ENCODE measurements around the gene LAMA1.

DNA sequence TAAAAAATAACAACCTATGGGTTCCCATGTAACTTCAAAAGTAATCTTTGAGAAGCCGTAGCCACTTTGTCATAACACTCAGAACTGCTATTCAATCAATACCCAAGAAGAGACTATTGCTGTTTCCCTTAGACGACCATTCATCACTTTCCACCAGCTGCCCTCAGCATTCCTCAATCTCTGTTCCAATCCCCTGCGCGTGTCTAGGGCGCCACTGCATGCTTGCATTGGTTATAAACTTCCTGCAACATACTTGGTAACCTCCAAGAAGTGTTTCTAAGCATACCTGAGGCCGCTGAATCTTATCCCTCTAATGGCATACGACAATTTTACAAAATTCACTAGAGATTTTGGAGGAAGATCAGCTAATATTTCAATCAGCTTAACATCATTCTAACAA is 134.2 kb downstream of the LAMA1 start:
- TF ChIP-seq, protein P1, sequence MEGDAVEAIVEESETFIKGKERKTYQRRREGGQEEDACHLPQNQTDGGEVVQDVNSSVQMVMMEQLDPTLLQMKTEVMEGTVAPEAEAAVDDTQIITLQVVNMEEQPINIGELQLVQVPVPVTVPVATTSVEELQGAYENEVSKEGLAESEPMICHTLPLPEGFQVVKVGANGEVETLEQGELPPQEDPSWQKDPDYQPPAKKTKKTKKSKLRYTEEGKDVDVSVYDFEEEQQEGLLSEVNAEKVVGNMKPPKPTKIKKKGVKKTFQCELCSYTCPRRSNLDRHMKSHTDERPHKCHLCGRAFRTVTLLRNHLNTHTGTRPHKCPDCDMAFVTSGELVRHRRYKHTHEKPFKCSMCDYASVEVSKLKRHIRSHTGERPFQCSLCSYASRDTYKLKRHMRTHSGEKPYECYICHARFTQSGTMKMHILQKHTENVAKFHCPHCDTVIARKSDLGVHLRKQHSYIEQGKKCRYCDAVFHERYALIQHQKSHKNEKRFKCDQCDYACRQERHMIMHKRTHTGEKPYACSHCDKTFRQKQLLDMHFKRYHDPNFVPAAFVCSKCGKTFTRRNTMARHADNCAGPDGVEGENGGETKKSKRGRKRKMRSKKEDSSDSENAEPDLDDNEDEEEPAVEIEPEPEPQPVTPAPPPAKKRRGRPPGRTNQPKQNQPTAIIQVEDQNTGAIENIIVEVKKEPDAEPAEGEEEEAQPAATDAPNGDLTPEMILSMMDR (IDR thresholded peaks at IDR 0.05; ENCODE audit: low read depth, low read length, poor library complexity, severe bottlenecking), result no peak
- TF ChIP-seq EZH2phosphoT487 (IDR thresholded peaks at IDR 0.05; ENCODE audit: borderline replicate concordance, low read length), result no peak
